K562 (cell line): ENCODE results near the gene MFAP2. TPM values are rescaled to one million over a fixed set of nuclear protein-coding genes. Genes with fewer than 3 reads are reported as not detected.

Experiments used
- CXXC5 ChIP-seq: fragments of 250-450 bp; sonication (Bioruptor Pico); IDR thresholded peaks from 2 replicates; pipeline ENCODE4 v1.8.0; 2022; ENCODE audit warnings: inconsistent platforms, mild to moderate bottlenecking, moderate library complexity
- GMEB1 ChIP-seq: fragments of 250-450 bp; sonication (Bioruptor Pico); IDR thresholded peaks from 2 replicates; pipeline ENCODE4 v1.4.0; 2020; ENCODE audit warnings: mild to moderate bottlenecking
- GTF2F1 ChIP-seq: IDR thresholded peaks from 2 replicates; pipeline ENCODE4 v1.6.1; 2011; ENCODE audit warnings: low read depth, low read length, improper control_type of control experiment
- JUND ChIP-seq, 2 experiments: IDR thresholded peaks; 2 replicates in 1 of 2; 3 replicates in 1 of 2; pipeline ENCODE4 v1.6.1; 2011; ENCODE audit warnings: borderline replicate concordance in 2 of 2, low read depth in 2 of 2, low read length in 2 of 2, improper control_type of control experiment in 1 of 2, missing biosample characterization in 1 of 2, missing genetic modification characterization in 1 of 2, missing genetic modification reagents in 1 of 2
- KAT2B ChIP-seq: IDR thresholded peaks from one replicate; pipeline ENCODE4 v1.6.1; 2012; ENCODE audit warnings: low read depth, mild to moderate bottlenecking, control low read depth, inconsistent platforms, low read length, moderate library complexity
- KDM4B ChIP-seq, 2 experiments: fragments of 450-650 bp in 1 of 2; sonication (generic) in 1 of 2; IDR thresholded peaks; 2 replicates each; pipeline ENCODE4 v1.6.1; 2016 to 2017; ENCODE audit warnings: borderline replicate concordance in 2 of 2, antibody characterized with exemption in 1 of 2, low read depth in 1 of 2, mild to moderate bottlenecking in 1 of 2
- MYC ChIP-seq, 2 experiments: fragments of 250-450 bp in 1 of 2; sonication (Bioruptor Pico) in 1 of 2; IDR thresholded peaks; 2 replicates each; pipeline versions ENCODE4 v1.5.1 to v1.6.1; 2012 to 2021; ENCODE audit warnings: low read depth in 2 of 2, borderline replicate concordance in 1 of 2, improper control_type of control experiment in 1 of 2, low read length in 1 of 2, mild to moderate bottlenecking in 1 of 2, moderate library complexity in 1 of 2
- PHB2 ChIP-seq: fragments of 450-650 bp; IDR thresholded peaks from 2 replicates; pipeline ENCODE4 v1.6.1; 2017; ENCODE audit warnings: low read depth
- PHF8 ChIP-seq: fragments of 200-600 bp; sonication (generic); IDR thresholded peaks from 2 replicates; pipeline ENCODE4 v1.6.1; 2012; ENCODE audit warnings: mixed run types, mild to moderate bottlenecking, inconsistent platforms, low read length, moderate library complexity, borderline replicate concordance
- SAFB ChIP-seq: fragments of 200-400 bp; formaldehyde crosslinking; IDR thresholded peaks from 2 replicates; pipeline ENCODE4 v1.6.1; 2017; ENCODE audit warnings: low read depth, low read length, borderline replicate concordance
- TFE3 ChIP-seq: fragments of 450-650 bp; formaldehyde crosslinking; IDR thresholded peaks from 2 replicates; pipeline ENCODE4 v1.4.0; 2020; ENCODE audit warnings: mild to moderate bottlenecking, mixed read lengths
- THRA ChIP-seq: fragments of 450-650 bp; IDR thresholded peaks from 2 replicates; pipeline ENCODE4 v1.6.1; 2017; ENCODE audit warnings: mild to moderate bottlenecking, moderate library complexity
- THRB ChIP-seq: fragments of 450-650 bp; formaldehyde crosslinking; conservative IDR thresholded peaks from 2 replicates; pipeline ENCODE4 v1.4.0; 2022; ENCODE audit warnings: mild to moderate bottlenecking, missing genetic modification characterization
- TOE1 ChIP-seq, 2 experiments: fragments of 450-650 bp in 1 of 2; sonication (generic) in 1 of 2; formaldehyde crosslinking in 1 of 2; IDR thresholded peaks; 2 replicates each; pipeline versions ENCODE4 v1.7.1 to v1.8.0; 2016 to 2022; ENCODE audit warnings: borderline replicate concordance in 2 of 2, mild to moderate bottlenecking in 2 of 2, antibody characterized with exemption in 1 of 2, inconsistent platforms in 1 of 2, low read depth in 1 of 2, missing genetic modification reagents in 1 of 2, moderate library complexity in 1 of 2
- ZFX ChIP-seq: sonication (generic); formaldehyde crosslinking; IDR thresholded peaks from 2 replicates; pipeline ENCODE4 v1.8.0; 2022; ENCODE audit warnings: mild to moderate bottlenecking, missing genetic modification reagents, moderate library complexity
- ZNF696 ChIP-seq: fragments of 250-450 bp; sonication (Bioruptor Pico); conservative IDR thresholded peaks from 2 replicates; pipeline ENCODE4 v1.4.0; 2020; ENCODE audit warnings: mild to moderate bottlenecking, moderate library complexity
- polyA plus RNA-seq, 8 experiments: library from polyadenylated mRNA; depleted of rRNA in 4 of 8; stranded (reverse) in 5 of 8; unstranded in 3 of 8; fragments of >200 nt; fragmentation: Nextera tagmentation in 2 of 8; fragmentation: Illumina TruSeq in 1 of 8; extraction: Ambion mirVana in 2 of 8; extraction: Trizol in 1 of 8; gene quantifications; 2 replicates each; pipeline versions ENCODE4 v1.2.1 to v1.2.3, GENCODE V29; 2011 to 2014; ENCODE audit warnings: inconsistent platforms in 1 of 8, missing spikeins in 1 of 8
- total RNA-seq, 7 experiments: library from RNA; depleted of rRNA in 6 of 7; stranded (reverse); fragments of >200 nt in 6 of 7; fragmentation: Illumina TruSeq in 2 of 7; extraction: Trizol in 2 of 7; gene quantifications; 2 replicates each; pipeline versions ENCODE4 v1.2.1 to v1.2.3, GENCODE V29; 2011 to 2021; ENCODE audit warnings: low replicate concordance in 1 of 7
- TF ChIP-seq, protein P1 (sequence below): fragments of 450-650 bp; IDR thresholded peaks from 2 replicates; pipeline ENCODE4 v1.6.1; 2016; ENCODE audit warnings: antibody characterized with exemption

Gene MFAP2
- total and polyA plus RNA-seq, 9 of the 15 experiments (the other 6 are each of a cell fraction or from before 2014, with no cell fraction given) = not detected

DNA sequence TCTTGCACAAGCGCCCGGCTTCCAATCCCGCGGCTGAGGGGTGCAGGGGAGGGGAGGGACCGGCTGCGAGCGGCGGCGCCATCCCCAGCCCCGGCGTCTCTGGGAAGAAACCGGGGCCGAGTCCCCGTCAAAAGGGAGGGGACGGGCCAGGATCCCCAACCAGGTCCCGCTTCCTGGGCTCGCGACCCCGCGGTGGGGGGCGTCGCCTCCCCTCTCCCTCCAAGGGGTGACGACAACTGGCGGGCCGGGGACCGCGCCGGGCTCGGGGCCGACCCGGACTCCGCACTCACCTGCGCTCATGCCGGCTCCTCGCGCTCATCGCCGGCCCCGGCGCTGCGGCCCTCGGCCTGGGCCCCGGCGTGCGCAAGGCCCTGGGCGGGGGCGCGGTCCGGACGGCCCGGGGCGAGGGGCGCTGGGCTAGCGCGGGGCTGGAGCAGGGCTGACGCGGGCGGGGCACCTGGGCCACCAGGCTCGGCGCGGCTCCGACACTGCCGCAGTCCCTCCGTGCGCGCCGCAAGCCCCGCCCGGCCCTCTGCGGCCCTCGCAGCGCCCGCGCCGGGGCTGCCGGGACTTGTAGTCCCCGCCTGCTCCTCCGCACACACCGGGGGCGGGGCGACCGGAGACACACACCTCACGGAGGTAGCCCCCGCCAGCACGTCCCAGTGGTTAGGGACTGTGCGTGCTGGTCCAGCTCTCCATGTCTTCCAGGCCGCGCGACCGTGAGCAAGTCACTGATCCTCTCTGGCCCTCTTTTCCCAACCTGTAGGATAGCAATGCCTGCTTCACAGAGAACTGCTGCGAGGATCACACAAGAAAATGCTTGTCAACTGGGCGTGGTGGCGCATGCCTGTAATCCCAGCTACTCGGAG, 31.3 kb upstream of the MFAP2 start, which contains the start of gene ATP13A2 (continued):
- TF ChIP-seq TOE1 (IDR thresholded peaks at IDR 0.05; ENCODE audit: borderline replicate concordance) (no peak), TOE1 (CRISPR knock-in tag; IDR thresholded peaks at IDR 0.05; ENCODE audit: borderline replicate concordance, low read depth) (no peak; the same call in 1 of the 2 replicates), THRA (no peak), SAFB (no peak), GMEB1 (CRISPR knock-in tag) (peak; percentile 97), CXXC5 (CRISPR knock-in tag) (peak; percentile 99), KDM4B (IDR thresholded peaks at IDR 0.05; ENCODE audit: borderline replicate concordance in 2 of 2, low read depth in 1 of 2) (no peak), GTF2F1 (no peak), ZNF696 (no peak), JUND (IDR thresholded peaks at IDR 0.05; ENCODE audit: borderline replicate concordance, low read depth, low read length) (no peak), JUND (tag; IDR thresholded peaks at IDR 0.05; ENCODE audit: borderline replicate concordance, low read depth, low read length) (peak; percentile 36; the same call in 1 of the 3 replicates), TFE3 (CRISPR knock-in tag) (no peak), PHB2 (no peak), THRB (no peak), PHF8 (peak; percentile 72; the same call in 1 of the 2 replicates), MYC (IDR thresholded peaks at IDR 0.05; ENCODE audit: low read depth, low read length) (peak; percentile 68; the same call in 1 of the 2 replicates), MYC (CRISPR knock-in tag; IDR thresholded peaks at IDR 0.05; ENCODE audit: borderline replicate concordance, low read depth) (no peak), KAT2B (no peak), ZFX (CRISPR knock-in tag) (peak; percentile 72)
- TF ChIP-seq, protein P1, sequence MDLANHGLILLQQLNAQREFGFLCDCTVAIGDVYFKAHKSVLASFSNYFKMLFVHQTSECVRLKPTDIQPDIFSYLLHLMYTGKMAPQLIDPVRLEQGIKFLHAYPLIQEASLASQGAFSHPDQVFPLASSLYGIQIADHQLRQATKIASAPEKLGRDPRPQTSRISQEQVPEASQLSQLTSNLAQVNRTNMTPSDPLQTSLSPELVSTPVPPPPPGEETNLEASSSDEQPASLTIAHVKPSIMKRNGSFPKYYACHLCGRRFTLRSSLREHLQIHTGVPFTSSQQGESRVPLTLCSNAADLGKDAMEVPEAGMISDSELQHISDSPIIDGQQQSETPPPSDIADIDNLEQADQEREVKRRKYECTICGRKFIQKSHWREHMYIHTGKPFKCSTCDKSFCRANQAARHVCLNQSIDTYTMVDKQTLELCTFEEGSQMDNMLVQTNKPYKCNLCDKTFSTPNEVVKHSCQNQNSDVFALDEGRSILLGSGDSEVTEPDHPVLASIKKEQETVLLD = no peak
